H1 (cell line): ENCODE measurements around the gene MYLK. TPM values are rescaled to one million over a fixed set of nuclear protein-coding genes. Genes with fewer than 3 reads are reported as not detected.

Experiments
- CTCF ChIA-PET: fragments of 300-600 bp; sonication (Branson Sonifier 250); formaldehyde crosslinking; loops from one replicate; lab custom pipeline; 2021; ENCODE audit not compliant: partially characterized antibody; lab: Charles Lee
- POLR2A ChIA-PET: fragments of 300-600 bp; sonication (Branson Sonifier 250); formaldehyde crosslinking; loops from one replicate; lab custom pipeline; 2021; ENCODE audit warnings: inconsistent platforms; ENCODE audit not compliant: partially characterized antibody; lab: Charles Lee
- DNase-seq, 2 experiments: peaks; one replicate each; pipeline versions ENCODE4 v3.0.0 to v3.0.0-alpha.2; 2010 to 2022; ENCODE audit warnings: low spot score in 2 of 2, low read depth in 1 of 2, mixed read lengths in 1 of 2
- FAIRE-seq: peaks from 2 replicates; lab custom pipeline; 2011; peaks lifted over from hg19 to GRCh38; lab: Jason Lieb, UNC
- H2AFZ ChIP-seq: 2 replicates; pipeline ENCODE4 v1.8.1; 2012; ENCODE audit warnings: low read length, inconsistent platforms
- H2AK5ac ChIP-seq: 2 replicates; pipeline ENCODE4 v1.6.1; 2013; ENCODE audit warnings: low read depth, low read length
- H2BK120ac ChIP-seq: replicated peaks from 2 replicates; pipeline ENCODE3; 2013; ENCODE audit warnings: low read depth, low read length, inconsistent platforms
- H2BK12ac ChIP-seq: 2 replicates; pipeline ENCODE4 v1.6.1; 2013; ENCODE audit warnings: low read depth, low read length
- H2BK15ac ChIP-seq: 2 replicates; pipeline ENCODE4 v1.6.1; 2013; ENCODE audit warnings: low read length
- H2BK20ac ChIP-seq: 2 replicates; pipeline ENCODE4 v1.6.1; 2013; ENCODE audit warnings: low read length
- H2BK5ac ChIP-seq: 2 replicates; pipeline ENCODE4 v1.6.1; 2013; ENCODE audit warnings: low read depth, low read length
- H3K14ac ChIP-seq: 2 replicates; pipeline ENCODE4 v1.6.1; 2013; ENCODE audit warnings: inconsistent platforms; ENCODE audit not compliant: insufficient read length
- H3K18ac ChIP-seq: 2 replicates; pipeline ENCODE4 v1.6.1; 2013; ENCODE audit warnings: low read length; ENCODE audit errors: extremely low read depth
- H3K23ac ChIP-seq: 2 replicates; pipeline ENCODE4 v1.6.1; 2013; ENCODE audit warnings: inconsistent platforms; ENCODE audit not compliant: insufficient read length
- H3K23me2 ChIP-seq: 2 replicates; pipeline ENCODE4 v1.6.1; 2013; ENCODE audit warnings: low read depth, low read length
- H3K27ac ChIP-seq: 2 replicates; pipeline ENCODE4 v1.6.1; 2011; ENCODE audit warnings: low read depth, low read length, inconsistent platforms
- H3K27me3 ChIP-seq, 4 experiments: replicated peaks in 1 of 4; 1 replicate in 1 of 4; 2 replicates in 3 of 4; pipeline versions ENCODE4 v1.6.1 to v1.8.1; 2011 to 2013; ENCODE audit warnings: low read length in 3 of 4, mild to moderate bottlenecking in 3 of 4, inconsistent platforms in 2 of 4, mixed read lengths in 2 of 4, moderate library complexity in 1 of 4; ENCODE audit not compliant: control insufficient read depth in 3 of 4, insufficient read depth in 3 of 4; ENCODE audit errors: extremely low read depth in 1 of 4
- H3K36me3 ChIP-seq, 4 experiments: 2 replicates each; pipeline versions ENCODE4 v1.6.1 to v1.8.1; 2011 to 2013; ENCODE audit warnings: mild to moderate bottlenecking in 4 of 4, low read length in 3 of 4, moderate library complexity in 2 of 4, control low read depth in 1 of 4, inconsistent platforms in 1 of 4; ENCODE audit not compliant: insufficient read depth in 4 of 4, control insufficient read depth in 2 of 4
- H3K4ac ChIP-seq: replicated peaks from 2 replicates; pipeline ENCODE3; 2013; ENCODE audit warnings: low read length, low read depth, mixed read lengths, inconsistent platforms; ENCODE audit not compliant: insufficient read length
- H3K4me1 ChIP-seq, 4 experiments: replicated peaks in 1 of 4; 1 replicate in 1 of 4; 2 replicates in 3 of 4; pipeline versions ENCODE4 v1.6.1 to v1.8.1; 2011 to 2013; ENCODE audit warnings: low read length in 3 of 4, inconsistent platforms in 2 of 4, mixed read lengths in 1 of 4; ENCODE audit not compliant: insufficient read depth in 4 of 4, control insufficient read depth in 3 of 4
- H3K4me2 ChIP-seq, 2 experiments: 2 replicates each; pipeline versions ENCODE4 v1.6.1 to v1.8.1; 2011 to 2013; ENCODE audit warnings: low read depth in 2 of 2, low read length in 2 of 2, control low read depth in 1 of 2, inconsistent platforms in 1 of 2, mild to moderate bottlenecking in 1 of 2; ENCODE audit not compliant: insufficient read depth in 1 of 2
- H3K4me3 ChIP-seq, 4 experiments: fragments of 200-600, 300-600 bp in 1 of 4; sonication (generic), shearing (Covaris generic), sonication (Bioruptor Twin) in 1 of 4; 2 replicates each; pipeline versions ENCODE4 v1.5.1 to v1.8.1; 2011 to 2016; ENCODE audit warnings: low read length in 4 of 4, low read depth in 3 of 4, control low read depth in 2 of 4, inconsistent platforms in 2 of 4, mild to moderate bottlenecking in 2 of 4, mixed read lengths in 1 of 4, moderate library complexity in 1 of 4; ENCODE audit not compliant: insufficient read depth in 2 of 4; ENCODE audit errors: extremely low read depth in 1 of 4
- H3K56ac ChIP-seq: replicated peaks from 2 replicates; pipeline ENCODE3; 2013; ENCODE audit warnings: low read depth, mild to moderate bottlenecking, mixed read lengths, low read length, inconsistent platforms; ENCODE audit not compliant: insufficient read length
- H3K79me1 ChIP-seq: 2 replicates; pipeline ENCODE4 v1.6.1; 2013; ENCODE audit warnings: low read depth, low read length, control low read depth
- H3K79me2 ChIP-seq, 2 experiments: 2 replicates each; pipeline versions ENCODE4 v1.6.1 to v1.8.1; 2012 to 2013; ENCODE audit warnings: low read length in 2 of 2, mild to moderate bottlenecking in 2 of 2, inconsistent platforms in 1 of 2; ENCODE audit not compliant: insufficient read depth in 2 of 2, control insufficient read depth in 1 of 2
- H3K9ac ChIP-seq, 4 experiments: replicated peaks in 1 of 4; 1 replicate in 1 of 4; 2 replicates in 3 of 4; pipeline versions ENCODE4 v1.6.1 to v1.8.1; 2011 to 2013; ENCODE audit warnings: low read depth in 3 of 4, low read length in 3 of 4, control low read depth in 2 of 4, mild to moderate bottlenecking in 2 of 4, moderate library complexity in 2 of 4, inconsistent platforms in 1 of 4; ENCODE audit errors: extremely low read depth in 1 of 4
- H3K9me3 ChIP-seq, 2 experiments: 2 replicates each; pipeline versions ENCODE4 v1.6.1 to v1.8.1; 2012 to 2013; ENCODE audit warnings: mild to moderate bottlenecking in 2 of 2, moderate library complexity in 2 of 2, control low read depth in 1 of 2, inconsistent platforms in 1 of 2, low read depth in 1 of 2, low read length in 1 of 2, mixed read lengths in 1 of 2; ENCODE audit not compliant: insufficient read depth in 2 of 2
- H4K20me1 ChIP-seq, 2 experiments: replicated peaks in 1 of 2; 2 replicates each; pipeline versions ENCODE3 to v1.8.1; 2011 to 2013; ENCODE audit warnings: inconsistent platforms in 2 of 2, low read length in 2 of 2, mild to moderate bottlenecking in 1 of 2; ENCODE audit not compliant: insufficient read depth in 2 of 2, control insufficient read depth in 1 of 2
- H4K5ac ChIP-seq: 2 replicates; pipeline ENCODE4 v1.6.1; 2013; ENCODE audit warnings: low read length, low read depth, mixed read lengths, inconsistent platforms; ENCODE audit not compliant: insufficient read length
- H4K8ac ChIP-seq: 2 replicates; pipeline ENCODE4 v1.8.0; 2013; ENCODE audit warnings: mild to moderate bottlenecking, moderate library complexity, low read length, inconsistent platforms; ENCODE audit not compliant: insufficient read depth; ENCODE audit errors: extremely low read depth
- H4K91ac ChIP-seq: replicated peaks from 2 replicates; pipeline ENCODE3; 2013; ENCODE audit warnings: low read length, mixed read lengths, inconsistent platforms; ENCODE audit not compliant: insufficient read length
- CHD2 ChIP-seq: IDR thresholded peaks from 2 replicates; pipeline ENCODE4 v1.6.1; 2012; ENCODE audit warnings: low read length, improper control_type of control experiment
- EGR1 ChIP-seq: IDR thresholded peaks from 2 replicates; pipeline ENCODE4 v1.6.1; 2011; ENCODE audit warnings: low read depth, low read length, borderline replicate concordance
- KDM4A ChIP-seq: IDR thresholded peaks from one replicate; pipeline ENCODE4 v1.7.1; 2012; ENCODE audit warnings: low read depth, mild to moderate bottlenecking, moderate library complexity, low read length, inconsistent platforms; ENCODE audit not compliant: severe bottlenecking
- MAFK ChIP-seq: IDR thresholded peaks from 2 replicates; pipeline ENCODE4 v1.6.1; 2012; ENCODE audit warnings: low read depth, mild to moderate bottlenecking, improper control_type of control experiment, low read length
- NRF1 ChIP-seq: IDR thresholded peaks from 2 replicates; pipeline ENCODE4 v1.6.1; 2011; ENCODE audit warnings: mild to moderate bottlenecking, low read depth, low read length, improper control_type of control experiment
- POLR2AphosphoS5 ChIP-seq: IDR thresholded peaks from 2 replicates; pipeline ENCODE4 v1.6.1; 2011; ENCODE audit warnings: low read depth, low read length
- RAD21 ChIP-seq, 2 experiments: IDR thresholded peaks in 1 of 2; conservative IDR thresholded peaks in 1 of 2; 2 replicates each; pipeline ENCODE4 v1.6.1; 2011; ENCODE audit warnings: low read depth in 2 of 2, low read length in 2 of 2, improper control_type of control experiment in 1 of 2, inconsistent platforms in 1 of 2, mild to moderate bottlenecking in 1 of 2, moderate library complexity in 1 of 2
- RBBP5 ChIP-seq: IDR thresholded peaks from 2 replicates; pipeline ENCODE4 v1.7.1; 2012; ENCODE audit warnings: low read depth, mild to moderate bottlenecking, inconsistent platforms, low read length, moderate library complexity, borderline replicate concordance
- SAP30 ChIP-seq: fragments of 300-600 bp; sonication (generic); IDR thresholded peaks from 2 replicates; pipeline ENCODE4 v1.7.1; 2012; ENCODE audit warnings: low read length, moderate library complexity, mild to moderate bottlenecking, inconsistent platforms; ENCODE audit not compliant: insufficient read depth, insufficient replicate concordance
- SIN3A ChIP-seq, 2 experiments: IDR thresholded peaks in 1 of 2; conservative IDR thresholded peaks in 1 of 2; 2 replicates each; pipeline ENCODE4 v1.6.1; 2011 to 2012; ENCODE audit warnings: low read length in 2 of 2, improper control_type of control experiment in 1 of 2, low read depth in 1 of 2, mild to moderate bottlenecking in 1 of 2
- TBP ChIP-seq: IDR thresholded peaks from 2 replicates; pipeline ENCODE4 v1.6.1; 2011; ENCODE audit warnings: low read depth, low read length, improper control_type of control experiment
- TEAD4 ChIP-seq: IDR thresholded peaks from 2 replicates; pipeline ENCODE4 v1.6.1; 2012; ENCODE audit warnings: low read depth, low read length, inconsistent platforms, mixed read lengths
- WGBS, 2 experiments: shearing (Covaris generic) in 1 of 2; methylation state at CpG; one replicate each; pipeline versions ENCODE4 v1.1.6 to v1.1.7; 2013 to 2015; ENCODE audit warnings: low lambda C conversion rate in 2 of 2, mixed read lengths in 2 of 2, inconsistent platforms in 1 of 2, low coverage in 1 of 2, missing lambda C conversion rate in 1 of 2; ENCODE audit not compliant: insufficient replicate concordance in 2 of 2, insufficient coverage in 1 of 2, insufficient read length in 1 of 2; ENCODE audit errors: extremely low coverage in 1 of 2, missing lambda C conversion rate in 1 of 2; 5-methylcytosine and 5-hydroxymethylcytosine counted together
- polyA plus RNA-seq, 7 experiments: library from polyadenylated mRNA; depleted of rRNA in 3 of 7; stranded (reverse) in 5 of 7; unstranded in 2 of 7; fragments of >200 nt in 5 of 7; fragments of 200-250 nt in 2 of 7; gene quantifications; 1 replicate in 5 of 7; 2 replicates in 1 of 7; 4 replicates in 1 of 7; pipeline versions ENCODE4 v1.2.1 to v1.2.3, GENCODE V29; 2011 to 2013; ENCODE audit warnings: missing spikeins in 2 of 7, mixed read lengths in 2 of 7
- total RNA-seq: library from RNA; stranded (reverse); fragmentation: NEBNext Ultra II Directional; extraction: Animal tissue kit (Norgen Biotek cat#: 25700); gene quantifications from 2 replicates; pipeline ENCODE4 v1.2.1, GENCODE V29; 2021
- TF ChIP-seq, protein P1 (sequence below): IDR thresholded peaks from 2 replicates; pipeline ENCODE4 v1.6.1; 2011; ENCODE audit warnings: low read length, improper control_type of control experiment

The MYLK gene
- total and polyA plus RNA-seq, 2 of the 8 experiments (the other 6 are each of a cell fraction or from before 2014, with no cell fraction given), result 11.6 to 21.3 TPM

DNA sequence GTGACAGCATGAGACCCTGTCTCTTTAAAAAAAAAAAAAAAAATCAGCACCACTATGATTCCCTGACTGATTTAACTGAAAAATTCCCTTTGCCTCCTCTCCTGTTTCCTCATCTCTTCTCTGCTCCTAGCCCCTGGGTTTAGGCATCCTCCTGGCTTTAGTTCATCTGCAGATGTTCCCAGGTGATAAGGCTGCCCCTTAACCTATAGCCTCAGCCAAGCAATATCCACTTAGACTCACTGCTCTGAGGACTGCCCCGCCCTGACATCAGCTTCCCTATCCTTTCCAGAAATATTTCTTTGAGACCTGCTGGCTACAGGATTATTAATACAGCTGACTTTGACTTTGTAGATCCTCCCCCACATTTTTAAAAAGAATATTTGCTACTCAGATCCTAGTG, 259.8 kb downstream of the MYLK start:
- Histone ChIP-seq H2BK120ac (no peak overlapping the region), H4K8ac (no peak overlapping the region), H3K27ac (no peak overlapping the region), H3K14ac (no peak overlapping the region), H3K4ac (no peak overlapping the region), H2BK5ac (no peak overlapping the region), H3K79me2 (no peaks in the 10 kb centered on the region), H3K18ac (no peak overlapping the region), H2BK15ac (no peak overlapping the region), H3K9me3 (no peaks in the 10 kb centered on the region), H2BK12ac (no peak overlapping the region), H3K79me1 (no peaks in the 10 kb centered on the region), H3K4me2 (no peak overlapping the region), H3K4me3 (no peak overlapping the region), H3K9ac (no peak overlapping the region), H2AK5ac (no peak overlapping the region), H3K4me1 (peaks cover 0 to 4% (median 1%) of the 10 kb centered on the region in 4 experiments; a peak in 1 of 7 replicates), H2AFZ (no peak overlapping the region), H4K5ac (no peak overlapping the region), H3K36me3 (no peaks in the 10 kb centered on the region), H3K56ac (no peak overlapping the region), H3K23me2 (no peaks in the 10 kb centered on the region), H2BK20ac (no peak overlapping the region), H4K20me1 (no peaks in the 10 kb centered on the region), H3K27me3 (no peaks in the 10 kb centered on the region), H3K23ac (no peak overlapping the region), H4K91ac (no peak overlapping the region)
- 85% methylated on average over 1 of the region's 1 CpG; no CpG with 5 or more reads in 1 of the 2 experiments for WGBS, 2 experiments
- no peak for DNase-seq
- FAIRE-seq, result no peak
- ChIA-PET POLR2A (interaction anchor here (0.6 to 1.0 kb wide), 2 partner anchors 10 to 44 kb away, joined by 3 read pairs; no protein-coding TSS in a partner anchor), CTCF (interaction anchor here (0.7 to 9.1 kb wide), 3 partner anchors 16 to 32 kb away, joined by 3 to 46 read pairs (median 4); no protein-coding TSS in a partner anchor)
- no peak for TF ChIP-seq SAP30
- no peak for TF ChIP-seq TBP
- no peak for TF ChIP-seq MAFK
- no peak for TF ChIP-seq RBBP5
- no peak for TF ChIP-seq RAD21 (IDR thresholded peaks at IDR 0.05 in 1 of 2, conservative IDR thresholded peaks at IDR 0.05 in 1 of 2; ENCODE audit: low read depth in 2 of 2, low read length in 2 of 2)
- no peak for TF ChIP-seq KDM4A
- no peak for TF ChIP-seq SIN3A (conservative IDR thresholded peaks at IDR 0.05 in 1 of 2, IDR thresholded peaks at IDR 0.05 in 1 of 2; ENCODE audit: low read depth in 1 of 2, low read length in 2 of 2)
- no peak for TF ChIP-seq EGR1
- TF ChIP-seq POLR2AphosphoS5, result no peak
- TF ChIP-seq NRF1, result no peak
- no peak for TF ChIP-seq CHD2
- TF ChIP-seq TEAD4, result no peak
- TF ChIP-seq, protein P1, sequence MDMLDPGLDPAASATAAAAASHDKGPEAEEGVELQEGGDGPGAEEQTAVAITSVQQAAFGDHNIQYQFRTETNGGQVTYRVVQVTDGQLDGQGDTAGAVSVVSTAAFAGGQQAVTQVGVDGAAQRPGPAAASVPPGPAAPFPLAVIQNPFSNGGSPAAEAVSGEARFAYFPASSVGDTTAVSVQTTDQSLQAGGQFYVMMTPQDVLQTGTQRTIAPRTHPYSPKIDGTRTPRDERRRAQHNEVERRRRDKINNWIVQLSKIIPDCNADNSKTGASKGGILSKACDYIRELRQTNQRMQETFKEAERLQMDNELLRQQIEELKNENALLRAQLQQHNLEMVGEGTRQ, result no peak
